Immature natural killer cell (primary cell): ENCODE measurements around the gene PSMD6. TPM values are rescaled to one million over a fixed set of nuclear protein-coding genes. Genes with fewer than 3 reads are reported as not detected.

Source experiments
- DNase-seq, 3 donors: peaks; one replicate each; pipeline ENCODE4 v3.0.0; 2022; ENCODE audit warnings: mixed read lengths in 1 of 3
- H3K27ac Mint-ChIP-seq, 6 donors: one replicate each; pipeline ENCODE4 v1.8.0; 2020; ENCODE audit warnings: mixed read lengths in 6 of 6, mild to moderate bottlenecking in 5 of 6, inconsistent platforms in 4 of 6, moderate library complexity in 3 of 6
- H3K27me3 Mint-ChIP-seq, 3 donors: one replicate each; pipeline ENCODE4 v1.8.0; 2020 to 2021; ENCODE audit warnings: low read depth in 3 of 3, mild to moderate bottlenecking in 3 of 3, mixed read lengths in 3 of 3, moderate library complexity in 3 of 3, inconsistent platforms in 1 of 3
- H3K36me3 Mint-ChIP-seq, 3 donors: one replicate each; pipeline ENCODE4 v1.8.0; 2020; ENCODE audit warnings: mixed read lengths in 3 of 3, inconsistent platforms in 2 of 3, mild to moderate bottlenecking in 2 of 3
- H3K4me1 Mint-ChIP-seq, 2 donors: one replicate each; pipeline ENCODE4 v1.8.0; 2020; ENCODE audit warnings: inconsistent platforms in 2 of 2, mild to moderate bottlenecking in 2 of 2, mixed read lengths in 2 of 2, moderate library complexity in 1 of 2
- H3K4me3 Mint-ChIP-seq, 5 donors: one replicate each; pipeline ENCODE4 v1.8.0; 2020; ENCODE audit warnings: mild to moderate bottlenecking in 5 of 5, mixed read lengths in 5 of 5, inconsistent platforms in 3 of 5, moderate library complexity in 3 of 5
- H3K9me3 Mint-ChIP-seq, 6 donors: one replicate each; pipeline ENCODE4 v1.8.0; 2020; ENCODE audit warnings: mild to moderate bottlenecking in 6 of 6, mixed read lengths in 6 of 6, inconsistent platforms in 4 of 6, moderate library complexity in 3 of 6
- polyA plus RNA-seq, 3 donors: library from polyadenylated mRNA; unstranded; fragments of 300-500 nt; fragmentation: Illumina TruSeq; gene quantifications; one replicate each; pipeline ENCODE4 v1.2.3, GENCODE V29; 2021

The PSMD6 gene
- polyA plus RNA-seq, 3 donors from 2014 or later: 92.3 to 161 (median 124) TPM

- Mint-ChIP-seq H3K4me1 (peaks cover 49 to 61% of the 10 kb centered on the region in 2 donors), H3K27me3 (peaks cover 9 to 13% (median 10%) of the 10 kb centered on the region in 3 donors), H3K4me3 (no peak overlapping the region), H3K9me3 (no peaks in the 10 kb centered on the region), H3K36me3 (no peaks in the 10 kb centered on the region), H3K27ac (peak overlapping the region in 5 of 6 donors; percentile 16 to 92 (median 32))
- DNase-seq: no peak
Measured at GRCh38 chr3:63964681-63965485, 58.4 kb downstream of the PSMD6 start.

- Mint-ChIP-seq H3K9me3 (no peaks in the 10 kb centered on the region), H3K4me1 (peaks cover 36 to 55% of the 10 kb centered on the region in 2 donors), H3K27ac (no peak overlapping the region), H3K27me3 (peaks cover 4 to 8% (median 7%) of the 10 kb centered on the region in 3 donors), H3K36me3 (no peaks in the 10 kb centered on the region), H3K4me3 (no peak overlapping the region)
- DNase-seq: no peak
Measured at GRCh38 chr3:63963496-63963895, 59.8 kb downstream of the PSMD6 start.

GRCh38 chr3:63961891-63962290 is 61.4 kb downstream of the PSMD6 start:
- peak; percentile 49 to 62 (median 59) for DNase-seq
- no peak overlapping the region for H3K4me3 Mint-ChIP-seq
- H3K27ac Mint-ChIP-seq: peak overlapping the region in 5 of 6 donors; percentile 12 to 73 (median 49)

More at GRCh38 chr3:63961891-63962290, 61.4 kb downstream of the PSMD6 start:
- Mint-ChIP-seq H3K4me1 (peaks cover 24 to 45% of the 10 kb centered on the region in 2 donors), H3K9me3 (no peaks in the 10 kb centered on the region), H3K27me3 (peaks cover 0 to 7% (median 2%) of the 10 kb centered on the region in 3 donors), H3K36me3 (no peaks in the 10 kb centered on the region)

Other genes with a start within 250 kb of the PSMD6 start
- gene C3orf49, start 204.2 kb downstream of the PSMD6 start, polyA plus RNA-seq: not detected
- gene THOC7, start 159.7 kb downstream of the PSMD6 start, polyA plus RNA-seq: 100 to 1,000 TPM in 1 of 3 donors, 10 to 100 TPM in 2; 92.0 to 133 (median 98.0) TPM
- gene ATXN7, start 159.6 kb downstream of the PSMD6 start, polyA plus RNA-seq: 10 to 100 TPM in 1 of 3 donors, 1 to 10 TPM in 2; 5.5 to 11.3 (median 6.0) TPM
- 1 to 10 TPM in 1 of 3 donors, not detected in 2; 6.3 TPM for gene SCAANT1, start 111.1 kb downstream of the PSMD6 start, polyA plus RNA-seq
- gene PRICKLE2, start 202.0 kb upstream of the PSMD6 start, polyA plus RNA-seq: under 1 TPM; 0.19 to 0.64 (median 0.43) TPM